Nucleus accumbens (tissue), 56 donors: Measurements from ENCODE around the gene ITIH4.
"Not testable (repeated sequence)": the region's sequence is repeated elsewhere in the genome, so short reads cannot be mapped to it uniquely, and the experiment has no call there.

Experiments
- DNase-seq, 56 donors: peaks; one replicate each; lab custom pipeline; 2025; lab: John Stamatoyannopoulos, UW

The ITIH4 gene

GRCh38 chr3:52787672-52788625 is 42.5 kb downstream of the ITIH4 start:
- DNase-seq = no peak

GRCh38 chr3:52787246-52787645 is 43.2 kb downstream of the ITIH4 start:
- no peak for DNase-seq

GRCh38 chr3:52786330-52787215 is 43.9 kb downstream of the ITIH4 start:
- no peak for DNase-seq

- no peak for DNase-seq
These were observed 45.4 kb downstream of the ITIH4 start for GRCh38 chr3:52784931-52785590.

GRCh38 chr3:52784021-52784621 is 46.4 kb downstream of the ITIH4 start:
- DNase-seq = no peak

- no peak for DNase-seq
These were observed 47.3 kb downstream of the ITIH4 start for GRCh38 chr3:52783211-52783555.

GRCh38 chr3:52782412-52783210 is 47.9 kb downstream of the ITIH4 start:
- no peak for DNase-seq

- DNase-seq = no peak
These were observed 48.7 kb downstream of the ITIH4 start for GRCh38 chr3:52781741-52782140.

- no peak for DNase-seq
These were observed 50.5 kb downstream of the ITIH4 start for GRCh38 chr3:52779837-52780585.

GRCh38 chr3:52779011-52779836 is 51.2 kb downstream of the ITIH4 start:
- no peak for DNase-seq

- DNase-seq = no peak
These were observed 52.3 kb downstream of the ITIH4 start for GRCh38 chr3:52777959-52778805.

GRCh38 chr3:52777127-52777958 is 53.1 kb downstream of the ITIH4 start, which contains the start of gene ITIH1:
Gene ITIH1, plus strand, starts transcription at chr3:52777599. Its CDS starts 17 bp downstream, at chr3:52777616.
- DNase-seq = no peak

- not testable (repeated sequence) for DNase-seq
These were observed 54.0 kb downstream of the ITIH4 start for GRCh38 chr3:52776486-52776885.

- DNase-seq = no peak
These were observed 54.6 kb downstream of the ITIH4 start for GRCh38 chr3:52775877-52776276.

- DNase-seq = no peak
These were observed 55.3 kb downstream of the ITIH4 start for GRCh38 chr3:52774901-52775864.
